T-helper 2 cell treated with Interferon-gamma antibody and Interleukin-4, amounts not matched to agents 5 μg/mL and 100 μg/mL, for 36 hours (primary cell): ENCODE results near the gene PALM.

ENCODE experiments used
- DNase-seq: peaks from one replicate; pipeline ENCODE4 v3.0.0; 2021; ENCODE audit warnings: low spot score
- H3K27ac Mint-ChIP-seq: one replicate; pipeline ENCODE4 v1.8.0; 2021; ENCODE audit warnings: mild to moderate bottlenecking, mixed read lengths
- H3K27me3 Mint-ChIP-seq: one replicate; pipeline ENCODE4 v1.8.0; 2021; ENCODE audit warnings: low read depth, mixed read lengths
- H3K36me3 Mint-ChIP-seq: one replicate; pipeline ENCODE4 v1.8.0; 2021; ENCODE audit warnings: low read depth, mixed read lengths
- H3K4me1 Mint-ChIP-seq: one replicate; pipeline ENCODE4 v1.8.0; 2021; ENCODE audit warnings: low read depth, mixed read lengths
- H3K4me3 Mint-ChIP-seq: one replicate; pipeline ENCODE4 v1.8.0; 2022; ENCODE audit warnings: mild to moderate bottlenecking, moderate library complexity, mixed read lengths
- H3K9me3 Mint-ChIP-seq: one replicate; pipeline ENCODE4 v1.8.0; 2021; ENCODE audit warnings: mixed read lengths

Gene PALM

DNA sequence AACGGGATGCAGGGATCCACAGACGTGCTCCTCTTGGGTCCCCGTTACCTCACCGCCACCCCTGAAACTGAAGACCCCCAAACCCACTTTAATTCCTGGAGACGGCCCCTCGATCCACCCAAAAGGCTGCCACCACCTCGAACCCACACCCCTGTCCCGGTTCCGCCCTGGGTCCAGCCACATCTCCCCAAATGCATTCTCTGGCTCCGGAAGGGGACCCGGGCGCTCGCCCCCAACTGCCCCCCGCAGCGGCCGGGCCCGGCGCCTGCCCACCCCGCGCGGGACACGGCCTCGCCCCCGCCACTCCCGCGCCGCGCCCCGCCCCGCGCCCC, 32.8 kb upstream of the PALM start:
- Mint-ChIP-seq H3K4me3 (no peak overlapping the region), H3K36me3 (no peaks in the 10 kb centered on the region), H3K4me1 (peaks cover 4% of the 10 kb centered on the region), H3K27me3 (peaks cover 14% of the 10 kb centered on the region), H3K9me3 (no peaks in the 10 kb centered on the region), H3K27ac (no peak overlapping the region)
- DNase-seq: no peak

DNA sequence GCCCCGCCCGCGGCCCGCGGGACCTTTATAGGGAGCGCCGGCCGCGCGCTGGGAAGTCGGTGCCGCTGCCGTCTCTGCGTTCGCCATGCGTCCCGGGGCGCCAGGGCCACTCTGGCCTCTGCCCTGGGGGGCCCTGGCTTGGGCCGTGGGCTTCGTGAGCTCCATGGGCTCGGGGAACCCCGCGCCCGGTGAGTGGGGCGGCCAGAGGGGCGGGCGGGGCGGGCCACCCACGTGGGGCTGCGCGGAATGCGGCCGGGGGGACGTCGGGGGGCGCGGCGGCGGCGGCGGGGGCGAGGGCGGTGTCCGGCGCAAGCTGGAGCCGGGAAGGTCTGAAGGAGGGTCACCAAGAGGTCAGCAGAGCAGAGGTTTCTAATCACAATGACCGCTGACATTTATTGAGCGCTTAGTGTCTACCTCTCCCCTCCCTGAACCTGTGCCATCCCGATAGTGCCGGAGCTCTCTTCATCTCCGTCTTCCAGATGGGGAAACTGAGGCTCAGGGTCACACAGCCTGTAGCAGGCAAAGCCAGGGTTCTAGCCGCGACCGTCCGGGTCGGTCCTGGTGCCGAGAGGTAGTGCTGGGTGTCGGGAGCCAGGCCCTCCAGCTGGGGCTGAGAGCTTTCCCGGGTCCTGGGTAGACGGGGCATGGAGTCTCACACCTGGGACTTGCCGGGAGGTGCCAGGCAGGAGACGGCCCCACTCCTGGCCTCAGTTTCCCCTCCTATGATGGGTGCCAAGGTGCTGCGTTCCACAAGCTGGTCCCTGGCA, 32.2 kb upstream of the PALM start, which contains the start of gene FSTL3:
TSS of gene FSTL3 (plus strand) at position 54 of the 767 bp plus-strand sequence. CDS start at position 86, 32 bp downstream.
- DNase-seq: no peak
- Mint-ChIP-seq H3K9me3 (no peaks in the 10 kb centered on the region), H3K4me3 (no peak within 1 kb of the TSS), H3K36me3 (no peaks in the 10 kb centered on the region), H3K27me3 (peaks cover 14% of the 10 kb centered on the region), H3K27ac (no peak within 1 kb of the TSS), H3K4me1 (peaks cover 4% of the 10 kb centered on the region)

DNA sequence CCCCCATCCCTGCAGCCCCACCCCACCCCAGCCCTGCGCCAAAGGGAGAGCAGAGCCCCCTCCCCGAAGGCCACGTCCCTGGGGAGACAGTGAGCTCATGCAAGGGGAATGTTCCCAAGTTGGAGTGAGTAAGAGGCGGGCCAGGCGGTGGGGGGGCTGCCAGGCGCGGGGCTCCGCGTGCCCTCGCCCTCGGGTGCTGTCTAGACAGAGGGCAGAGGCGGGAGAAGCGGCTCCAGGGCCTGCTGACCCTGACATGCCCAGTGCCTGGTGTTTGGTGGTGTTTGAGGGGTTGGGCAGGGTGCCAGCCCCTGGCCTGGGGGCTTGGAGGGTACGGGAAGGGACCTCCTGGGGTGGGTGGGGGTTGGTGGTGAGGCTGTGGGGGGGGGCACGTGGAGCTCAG, 31.5 kb upstream of the PALM start:
- Mint-ChIP-seq H3K4me1 (peaks cover 4% of the 10 kb centered on the region), H3K27ac (no peak overlapping the region), H3K27me3 (peaks cover 14% of the 10 kb centered on the region), H3K4me3 (no peak overlapping the region), H3K9me3 (no peaks in the 10 kb centered on the region), H3K36me3 (no peaks in the 10 kb centered on the region)
- DNase-seq: no peak

DNA sequence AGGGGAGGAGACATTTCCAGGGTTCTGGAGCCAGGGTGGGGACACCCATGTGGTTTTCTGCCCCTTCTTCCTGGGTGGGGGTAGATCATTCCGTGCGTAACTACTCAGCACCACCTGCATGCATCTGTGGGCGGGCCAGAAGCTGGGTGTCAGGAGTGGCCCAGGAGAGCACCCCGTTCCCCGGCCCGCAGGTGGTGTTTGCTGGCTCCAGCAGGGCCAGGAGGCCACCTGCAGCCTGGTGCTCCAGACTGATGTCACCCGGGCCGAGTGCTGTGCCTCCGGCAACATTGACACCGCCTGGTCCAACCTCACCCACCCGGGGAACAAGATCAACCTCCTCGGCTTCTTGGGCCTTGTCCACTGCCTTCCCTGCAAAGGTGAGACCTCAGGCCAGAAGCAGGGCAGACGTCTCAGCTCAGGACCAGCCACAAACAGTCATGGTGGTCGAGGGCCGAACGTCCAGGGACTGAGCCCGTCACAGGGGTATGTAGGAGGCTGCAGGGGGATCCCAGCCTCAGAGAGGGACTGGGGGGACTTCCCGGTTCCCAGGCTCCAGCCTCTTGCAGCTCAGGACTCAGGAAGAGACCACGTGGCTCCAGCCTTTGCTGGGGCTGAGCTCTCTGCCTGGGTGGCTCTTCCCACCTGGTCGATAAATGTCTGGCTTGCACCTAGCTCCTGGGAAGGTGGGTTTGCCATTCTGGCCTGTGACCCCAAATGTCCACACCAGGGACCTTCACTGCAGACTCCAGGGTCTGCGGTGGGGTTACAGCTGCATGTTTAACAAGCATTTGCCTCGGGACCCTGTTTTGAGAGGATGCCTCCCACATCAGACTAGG, 30.9 kb upstream of the PALM start:
- DNase-seq: no peak
- Mint-ChIP-seq H3K9me3 (no peaks in the 10 kb centered on the region), H3K4me3 (no peak overlapping the region), H3K27me3 (peaks cover 14% of the 10 kb centered on the region), H3K36me3 (no peaks in the 10 kb centered on the region), H3K4me1 (peaks cover 4% of the 10 kb centered on the region), H3K27ac (no peak overlapping the region)

DNA sequence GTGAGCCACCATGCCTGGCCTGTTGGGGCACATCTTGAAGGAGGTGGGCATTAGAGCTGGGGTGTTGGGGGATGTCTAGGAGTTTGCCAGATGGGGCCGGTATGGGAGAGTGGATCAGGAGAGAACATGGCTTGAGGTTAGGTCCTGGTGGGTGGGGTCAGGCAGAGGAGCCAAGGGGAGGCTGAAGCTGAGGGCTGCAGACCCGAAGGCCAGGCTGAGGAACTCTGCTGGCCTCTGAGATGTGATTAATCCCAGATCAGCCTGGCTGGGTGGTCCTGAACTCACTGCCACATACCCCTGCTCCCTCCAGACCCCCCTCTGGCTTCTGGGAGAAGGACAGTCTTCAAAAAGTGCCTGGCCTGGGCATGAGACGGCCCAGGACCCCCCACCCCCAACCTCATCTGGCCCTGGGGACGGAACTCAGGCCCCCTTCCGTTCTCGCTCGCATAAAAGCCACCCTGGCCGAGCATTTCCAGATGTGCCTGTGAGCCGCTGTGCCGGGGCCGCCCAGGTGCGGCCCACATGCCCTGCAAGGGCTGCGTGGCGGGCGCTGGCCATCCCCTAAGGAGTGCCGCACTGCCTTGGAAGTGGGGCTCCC, 29.8 kb upstream of the PALM start:
- peaks cover 10% of the 10 kb centered on the region for H3K27me3 Mint-ChIP-seq
- DNase-seq: no peak
- H3K9me3 Mint-ChIP-seq: no peaks in the 10 kb centered on the region
- peak overlapping the region; percentile 71 for H3K4me3 Mint-ChIP-seq
- H3K36me3 Mint-ChIP-seq: no peaks in the 10 kb centered on the region
- H3K27ac Mint-ChIP-seq: peak overlapping the region; percentile 62
- H3K4me1 Mint-ChIP-seq: peaks cover 4% of the 10 kb centered on the region

DNA sequence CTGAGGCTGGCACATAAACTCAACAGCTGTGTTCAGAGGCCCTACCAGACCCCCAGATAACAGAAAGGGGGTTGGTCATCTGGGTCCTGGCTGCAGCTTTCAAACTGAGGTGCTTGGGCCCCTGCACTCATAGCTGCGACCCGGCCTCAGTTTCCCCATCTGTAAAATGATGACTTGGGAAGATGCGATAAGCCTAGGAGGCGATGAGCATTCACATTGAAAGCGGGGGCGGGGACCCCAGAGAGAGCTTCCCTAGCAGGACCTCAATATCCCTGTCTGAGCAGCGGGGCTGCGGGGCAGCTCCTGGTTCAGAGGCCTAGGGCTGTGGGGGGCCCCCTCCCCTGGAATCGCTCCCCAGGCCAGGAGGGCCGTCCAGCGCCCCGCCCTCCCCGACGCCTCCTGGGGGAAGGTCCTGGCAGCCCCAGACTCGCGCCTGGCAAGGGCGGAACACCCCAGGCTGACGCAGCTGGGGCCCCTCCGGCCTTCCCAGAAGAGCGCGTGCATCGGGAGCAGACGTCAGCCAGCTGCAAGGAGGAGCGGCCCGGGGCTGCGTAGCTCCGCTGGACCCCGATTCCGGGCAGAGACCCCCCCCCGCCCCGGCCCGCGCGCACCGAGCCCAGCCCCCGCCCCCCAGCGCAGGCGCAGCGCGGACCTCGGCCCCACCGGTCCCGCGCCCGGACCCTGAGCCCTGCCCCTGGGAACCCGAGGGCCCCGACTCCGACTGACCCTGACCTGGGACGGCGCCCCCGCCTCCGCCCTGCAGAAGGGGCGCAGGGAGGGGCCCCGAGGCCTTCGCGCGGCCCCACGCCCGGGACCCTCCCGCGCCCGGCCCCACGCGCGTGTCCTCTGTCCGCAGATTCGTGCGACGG, 29.1 kb upstream of the PALM start:
- no peak overlapping the region for H3K27ac Mint-ChIP-seq
- H3K4me3 Mint-ChIP-seq: peak overlapping the region; percentile 71
- peak; percentile 34 for DNase-seq
- peaks cover 4% of the 10 kb centered on the region for H3K4me1 Mint-ChIP-seq
- peaks cover 9% of the 10 kb centered on the region for H3K27me3 Mint-ChIP-seq
- H3K9me3 Mint-ChIP-seq: no peaks in the 10 kb centered on the region
- no peaks in the 10 kb centered on the region for H3K36me3 Mint-ChIP-seq

DNA sequence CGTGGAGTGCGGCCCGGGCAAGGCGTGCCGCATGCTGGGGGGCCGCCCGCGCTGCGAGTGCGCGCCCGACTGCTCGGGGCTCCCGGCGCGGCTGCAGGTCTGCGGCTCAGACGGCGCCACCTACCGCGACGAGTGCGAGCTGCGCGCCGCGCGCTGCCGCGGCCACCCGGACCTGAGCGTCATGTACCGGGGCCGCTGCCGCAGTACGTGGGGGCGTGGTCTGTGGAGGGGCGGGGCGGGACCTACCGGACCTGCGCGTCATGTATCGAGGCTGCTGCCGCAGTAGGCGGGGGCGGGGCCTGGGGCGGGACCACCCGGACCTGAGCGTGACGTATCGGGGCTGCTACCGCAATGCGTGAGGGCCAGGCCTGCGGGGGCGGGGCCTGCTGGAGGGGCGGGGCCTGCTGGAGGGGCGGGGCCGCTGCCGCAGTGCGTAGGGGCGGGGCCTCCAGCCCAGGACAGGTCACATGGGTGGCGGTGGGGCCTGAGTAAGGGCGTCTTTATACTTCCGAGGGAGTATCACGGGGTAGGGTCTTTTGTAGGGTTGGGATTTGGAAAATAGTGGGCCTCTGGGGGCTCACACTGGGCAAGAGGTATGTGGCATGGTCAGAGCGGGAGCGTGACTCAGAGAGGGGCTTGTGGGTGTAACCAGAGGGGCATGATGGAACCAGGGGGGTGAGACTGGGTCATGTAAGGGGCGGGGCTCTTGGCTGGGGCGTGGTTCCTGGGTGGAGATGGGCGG, 28.3 kb upstream of the PALM start:
- peak; percentile 96 for DNase-seq
- peak overlapping the region; percentile 100 for H3K27ac Mint-ChIP-seq
- H3K4me3 Mint-ChIP-seq: peak overlapping the region; percentile 88
- peaks cover 4% of the 10 kb centered on the region for H3K27me3 Mint-ChIP-seq
- H3K4me1 Mint-ChIP-seq: peaks cover 4% of the 10 kb centered on the region
- no peaks in the 10 kb centered on the region for H3K9me3 Mint-ChIP-seq
- H3K36me3 Mint-ChIP-seq: no peaks in the 10 kb centered on the region

DNA sequence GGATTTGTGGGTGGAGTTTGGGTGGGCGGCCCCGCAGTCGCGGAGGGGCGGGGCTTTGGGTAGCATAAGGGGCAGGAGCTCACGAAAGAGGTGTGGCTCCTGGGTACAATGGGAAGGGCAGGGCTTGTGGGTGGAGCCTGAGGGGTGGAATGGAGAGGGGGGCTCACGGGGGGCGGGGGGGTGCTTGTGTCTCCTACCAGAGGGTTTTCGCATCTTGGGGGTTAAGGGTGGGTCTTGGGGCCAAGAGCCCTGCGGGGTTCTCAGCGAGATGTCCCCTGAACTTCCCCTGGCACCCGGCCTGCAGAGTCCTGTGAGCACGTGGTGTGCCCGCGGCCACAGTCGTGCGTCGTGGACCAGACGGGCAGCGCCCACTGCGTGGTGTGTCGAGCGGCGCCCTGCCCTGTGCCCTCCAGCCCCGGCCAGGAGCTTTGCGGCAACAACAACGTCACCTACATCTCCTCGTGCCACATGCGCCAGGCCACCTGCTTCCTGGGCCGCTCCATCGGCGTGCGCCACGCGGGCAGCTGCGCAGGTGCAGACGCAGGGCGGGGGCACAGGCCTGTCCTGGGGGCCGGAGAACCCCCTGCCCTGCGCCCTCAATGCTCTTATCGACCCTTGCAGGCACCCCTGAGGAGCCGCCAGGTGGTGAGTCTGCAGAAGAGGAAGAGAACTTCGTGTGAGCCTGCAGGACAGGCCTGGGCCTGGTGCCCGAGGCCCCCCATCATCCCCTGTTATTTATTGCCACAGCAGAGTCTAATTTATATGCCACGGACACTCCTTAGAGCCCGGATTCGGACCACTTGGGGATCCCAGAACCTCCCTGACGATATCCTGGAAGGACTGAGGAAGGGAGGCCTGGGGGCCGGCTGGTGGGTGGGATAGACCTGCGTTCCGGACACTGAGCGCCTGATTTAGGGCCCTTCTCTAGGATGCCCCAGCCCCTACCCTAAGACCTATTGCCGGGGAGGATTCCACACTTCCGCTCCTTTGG, 27.4 kb upstream of the PALM start:
- H3K4me1 Mint-ChIP-seq: peaks cover 4% of the 10 kb centered on the region
- peaks cover 3% of the 10 kb centered on the region for H3K27me3 Mint-ChIP-seq
- H3K4me3 Mint-ChIP-seq: peak overlapping the region; percentile 88
- no peaks in the 10 kb centered on the region for H3K9me3 Mint-ChIP-seq
- H3K27ac Mint-ChIP-seq: peak overlapping the region; percentile 100
- DNase-seq: no peak
- H3K36me3 Mint-ChIP-seq: no peaks in the 10 kb centered on the region

DNA sequence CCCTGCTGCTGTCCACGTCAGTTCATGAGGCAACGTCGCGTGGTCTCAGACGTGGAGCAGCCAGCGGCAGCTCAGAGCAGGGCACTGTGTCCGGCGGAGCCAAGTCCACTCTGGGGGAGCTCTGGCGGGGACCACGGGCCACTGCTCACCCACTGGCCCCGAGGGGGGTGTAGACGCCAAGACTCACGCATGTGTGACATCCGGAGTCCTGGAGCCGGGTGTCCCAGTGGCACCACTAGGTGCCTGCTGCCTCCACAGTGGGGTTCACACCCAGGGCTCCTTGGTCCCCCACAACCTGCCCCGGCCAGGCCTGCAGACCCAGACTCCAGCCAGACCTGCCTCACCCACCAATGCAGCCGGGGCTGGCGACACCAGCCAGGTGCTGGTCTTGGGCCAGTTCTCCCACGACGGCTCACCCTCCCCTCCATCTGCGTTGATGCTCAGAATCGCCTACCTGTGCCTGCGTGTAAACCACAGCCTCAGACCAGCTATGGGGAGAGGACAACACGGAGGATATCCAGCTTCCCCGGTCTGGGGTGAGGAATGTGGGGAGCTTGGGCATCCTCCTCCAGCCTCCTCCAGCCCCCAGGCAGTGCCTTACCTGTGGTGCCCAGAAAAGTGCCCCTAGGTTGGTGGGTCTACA, 25.9 kb upstream of the PALM start:
- Mint-ChIP-seq H3K4me1 (peaks cover 4% of the 10 kb centered on the region), H3K36me3 (no peaks in the 10 kb centered on the region), H3K4me3 (no peak overlapping the region), H3K27ac (no peak overlapping the region), H3K27me3 (no peaks in the 10 kb centered on the region), H3K9me3 (no peaks in the 10 kb centered on the region)
- DNase-seq: no peak

DNA sequence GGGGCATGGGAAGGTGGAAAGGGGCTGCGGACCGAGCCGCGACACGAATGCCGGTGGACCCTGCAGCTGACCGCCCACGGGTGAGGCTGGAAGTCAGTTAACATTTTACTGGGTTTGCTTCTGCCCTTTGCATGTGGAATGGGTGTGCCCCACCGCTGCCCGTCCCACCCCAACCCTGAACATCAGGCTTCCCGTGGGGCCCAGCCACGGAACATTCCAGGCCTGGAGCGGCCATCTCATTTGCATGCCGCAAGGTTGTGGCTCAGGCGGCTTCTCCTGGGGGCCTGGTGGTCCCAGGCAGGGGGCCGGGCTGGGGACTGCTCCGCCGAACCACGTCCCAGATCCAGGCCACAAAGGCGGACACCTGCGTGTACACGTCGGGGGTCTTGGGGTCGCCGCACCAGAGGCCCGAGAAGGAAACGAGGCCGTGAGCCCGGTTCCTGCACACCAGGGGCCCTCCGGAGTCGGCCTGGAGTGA, 23.2 kb upstream of the PALM start:
- H3K9me3 Mint-ChIP-seq: no peaks in the 10 kb centered on the region
- no peak overlapping the region for H3K4me3 Mint-ChIP-seq
- H3K36me3 Mint-ChIP-seq: no peaks in the 10 kb centered on the region
- H3K27ac Mint-ChIP-seq: no peak overlapping the region
- no peak for DNase-seq
- no peaks in the 10 kb centered on the region for H3K27me3 Mint-ChIP-seq
- peaks cover 2% of the 10 kb centered on the region for H3K4me1 Mint-ChIP-seq

DNA sequence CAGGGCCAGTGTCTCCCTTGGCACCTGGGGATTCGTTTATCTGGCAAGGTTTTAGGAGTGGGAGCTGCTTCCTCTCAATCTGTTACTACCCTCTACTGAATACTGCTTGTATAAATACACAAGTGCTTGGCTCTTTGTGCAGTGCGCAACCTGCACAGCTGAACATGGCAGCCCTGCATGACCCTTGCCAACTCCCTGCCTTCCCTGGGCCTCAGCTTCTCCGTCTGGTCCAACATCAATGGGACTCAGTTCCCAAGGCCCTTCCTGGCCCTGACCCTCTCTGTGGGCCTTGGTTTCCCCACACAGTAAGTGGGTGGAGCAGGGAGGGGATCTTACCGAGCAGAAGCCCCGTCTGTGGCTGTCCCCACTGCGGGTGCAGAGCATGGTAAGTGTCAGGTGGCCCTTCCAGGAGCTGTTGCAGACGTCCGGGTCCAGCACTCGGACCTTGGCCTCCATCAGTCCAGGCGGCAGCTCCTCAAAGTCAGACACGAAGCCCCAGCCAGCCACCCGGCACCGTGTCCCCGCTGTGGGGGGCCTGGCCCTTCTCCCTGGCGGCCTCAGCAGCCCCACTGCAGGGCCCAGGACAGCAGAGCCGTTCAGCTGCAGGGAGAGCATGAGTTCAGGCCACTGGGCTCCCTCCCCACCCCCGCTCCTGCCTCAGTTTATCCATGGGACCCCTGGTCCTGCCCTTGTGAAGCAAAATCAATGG, 22.0 kb upstream of the PALM start:
- Mint-ChIP-seq H3K4me1 (no peaks in the 10 kb centered on the region), H3K9me3 (no peaks in the 10 kb centered on the region), H3K27me3 (no peaks in the 10 kb centered on the region), H3K27ac (no peak overlapping the region), H3K36me3 (no peaks in the 10 kb centered on the region), H3K4me3 (no peak overlapping the region)
- DNase-seq: no peak
